GM12872 (cell line): ENCODE data around the gene ASMTL.

Experiments
- TF ChIP-seq, protein P1 (sequence below): IDR thresholded peaks from 3 replicates; pipeline ENCODE4 v1.5.1; 2011; ENCODE audit warnings: low read depth, mild to moderate bottlenecking, low read length, moderate library complexity; ENCODE audit not compliant: insufficient read depth

The ASMTL gene

GRCh38 chrX:1389993-1390285, 62.8 kb downstream of the ASMTL start:
- TF ChIP-seq, protein P1, sequence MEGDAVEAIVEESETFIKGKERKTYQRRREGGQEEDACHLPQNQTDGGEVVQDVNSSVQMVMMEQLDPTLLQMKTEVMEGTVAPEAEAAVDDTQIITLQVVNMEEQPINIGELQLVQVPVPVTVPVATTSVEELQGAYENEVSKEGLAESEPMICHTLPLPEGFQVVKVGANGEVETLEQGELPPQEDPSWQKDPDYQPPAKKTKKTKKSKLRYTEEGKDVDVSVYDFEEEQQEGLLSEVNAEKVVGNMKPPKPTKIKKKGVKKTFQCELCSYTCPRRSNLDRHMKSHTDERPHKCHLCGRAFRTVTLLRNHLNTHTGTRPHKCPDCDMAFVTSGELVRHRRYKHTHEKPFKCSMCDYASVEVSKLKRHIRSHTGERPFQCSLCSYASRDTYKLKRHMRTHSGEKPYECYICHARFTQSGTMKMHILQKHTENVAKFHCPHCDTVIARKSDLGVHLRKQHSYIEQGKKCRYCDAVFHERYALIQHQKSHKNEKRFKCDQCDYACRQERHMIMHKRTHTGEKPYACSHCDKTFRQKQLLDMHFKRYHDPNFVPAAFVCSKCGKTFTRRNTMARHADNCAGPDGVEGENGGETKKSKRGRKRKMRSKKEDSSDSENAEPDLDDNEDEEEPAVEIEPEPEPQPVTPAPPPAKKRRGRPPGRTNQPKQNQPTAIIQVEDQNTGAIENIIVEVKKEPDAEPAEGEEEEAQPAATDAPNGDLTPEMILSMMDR: no peak

GRCh38 chrX:1389181-1389992, 63.3 kb downstream of the ASMTL start:
- TF ChIP-seq, protein P1: no peak

DNA sequence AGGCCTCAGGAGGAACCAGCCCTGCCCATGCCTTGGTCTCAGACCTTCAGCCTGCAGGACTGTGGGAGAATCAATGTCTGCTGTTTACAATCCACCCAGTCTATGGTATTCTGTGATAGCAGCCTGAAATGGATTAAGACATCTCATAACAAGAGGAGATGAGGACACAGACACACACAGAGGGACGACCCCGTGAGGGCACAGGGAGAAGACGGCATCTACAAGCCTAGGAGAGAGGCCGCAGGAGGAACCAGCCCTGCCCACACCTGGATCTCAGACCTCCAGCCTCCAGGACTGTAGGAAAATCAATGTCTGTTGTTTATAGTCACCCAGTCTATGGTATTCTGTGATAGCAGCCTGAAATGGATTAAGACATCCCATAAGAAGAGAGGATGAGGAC, 64.1 kb downstream of the ASMTL start:
- TF ChIP-seq, protein P1: no peak

GRCh38 chrX:1387141-1387776, 65.5 kb downstream of the ASMTL start:
- TF ChIP-seq, protein P1: no peak

GRCh38 chrX:1386338-1387127, 66.2 kb downstream of the ASMTL start:
- TF ChIP-seq, protein P1: no peak

- TF ChIP-seq, protein P1: no peak
These were observed 67.2 kb downstream of the ASMTL start for GRCh38 chrX:1385253-1386223.
